Neuronal stem cell (in vitro differentiated cells): Measurements from ENCODE around the gene GOLGA8K.
"Not testable (repeated sequence)": the region's sequence is repeated elsewhere in the genome, so short reads cannot be mapped to it uniquely, and the experiment has no call there.

ENCODE experiments used
- DNase-seq: peaks from one replicate; pipeline ENCODE4 v3.0.0-alpha.2; 2013; ENCODE audit warnings: low spot score
- H2AFZ ChIP-seq: one replicate; pipeline ENCODE4 v1.6.1; 2013; ENCODE audit warnings: mild to moderate bottlenecking, low read length, inconsistent platforms
- H2AK5ac ChIP-seq: 2 replicates; pipeline ENCODE4 v1.6.1; 2013; ENCODE audit warnings: low read depth, mild to moderate bottlenecking, inconsistent platforms, low read length, moderate library complexity, mixed read lengths
- H2BK120ac ChIP-seq: 2 replicates; pipeline ENCODE4 v1.6.1; 2013; ENCODE audit warnings: low read depth, mild to moderate bottlenecking, inconsistent platforms, low read length, moderate library complexity, mixed read lengths
- H2BK12ac ChIP-seq: one replicate; pipeline ENCODE4 v1.6.1; 2013; ENCODE audit warnings: low read length, inconsistent platforms
- H2BK15ac ChIP-seq: 2 replicates; pipeline ENCODE4 v1.6.1; 2013; ENCODE audit warnings: mild to moderate bottlenecking, low read length, inconsistent platforms, mixed read lengths
- H2BK5ac ChIP-seq: one replicate; pipeline ENCODE4 v1.6.1; 2013; ENCODE audit warnings: inconsistent platforms, mild to moderate bottlenecking, low read length, moderate library complexity
- H3K14ac ChIP-seq: one replicate; pipeline ENCODE4 v1.6.1; 2013; ENCODE audit warnings: low read length, inconsistent platforms
- H3K18ac ChIP-seq: 2 replicates; pipeline ENCODE4 v1.6.1; 2013; ENCODE audit warnings: low read length, inconsistent platforms
- H3K23ac ChIP-seq: 2 replicates; pipeline ENCODE4 v1.6.1; 2013; ENCODE audit warnings: low read depth, mild to moderate bottlenecking, mixed read lengths, low read length, inconsistent platforms; ENCODE audit not compliant: poor library complexity
- H3K27ac ChIP-seq: replicated peaks from 3 replicates; pipeline ENCODE4 v1.5.1; 2013; ENCODE audit warnings: low read length, inconsistent platforms
- H3K27me3 ChIP-seq, 3 experiments: 2 replicates each; pipeline ENCODE4 v1.6.1; 2013; ENCODE audit warnings: low read length in 3 of 3, mild to moderate bottlenecking in 2 of 3, inconsistent platforms in 1 of 3, low read depth in 1 of 3, mixed read lengths in 1 of 3, moderate library complexity in 1 of 3; ENCODE audit not compliant: control insufficient read depth in 3 of 3, insufficient read depth in 3 of 3
- H3K36me3 ChIP-seq, 2 donors: replicated peaks in 1 of 2; 2 replicates each; pipeline ENCODE4 v1.6.1; 2013; ENCODE audit warnings: low read length in 2 of 2; ENCODE audit not compliant: control insufficient read depth in 2 of 2, insufficient read depth in 2 of 2
- H3K4ac ChIP-seq: 2 replicates; pipeline ENCODE4 v1.6.1; 2013; ENCODE audit warnings: inconsistent platforms, mild to moderate bottlenecking, low read length, moderate library complexity
- H3K4me1 ChIP-seq, 2 donors: 1 replicate in 1 of 2; 2 replicates in 1 of 2; pipeline ENCODE4 v1.6.1; 2013; ENCODE audit warnings: low read length in 2 of 2, low read depth in 1 of 2; ENCODE audit not compliant: control insufficient read depth in 2 of 2, insufficient read depth in 1 of 2
- H3K4me2 ChIP-seq: one replicate; pipeline ENCODE4 v1.6.1; 2013; ENCODE audit warnings: mild to moderate bottlenecking, low read length, inconsistent platforms; ENCODE audit not compliant: insufficient read depth, poor library complexity, severe bottlenecking
- H3K4me3 ChIP-seq, 2 donors: 2 replicates each; pipeline ENCODE4 v1.5.1; 2013; ENCODE audit warnings: low read length in 2 of 2, mild to moderate bottlenecking in 2 of 2, inconsistent platforms in 1 of 2, moderate library complexity in 1 of 2
- H3K79me1 ChIP-seq: one replicate; pipeline ENCODE4 v1.6.1; 2013; ENCODE audit warnings: low read depth, mild to moderate bottlenecking, inconsistent platforms, low read length, moderate library complexity
- H3K9ac ChIP-seq: one replicate; pipeline ENCODE4 v1.6.1; 2013; ENCODE audit warnings: mild to moderate bottlenecking, low read depth, low read length, inconsistent platforms; ENCODE audit not compliant: poor library complexity
- H3K9me3 ChIP-seq, 2 donors: replicated peaks in 1 of 2; 2 replicates each; pipeline versions ENCODE3 to v1.6.1; 2013; ENCODE audit warnings: low read length in 2 of 2, mild to moderate bottlenecking in 2 of 2, inconsistent platforms in 1 of 2, low read depth in 1 of 2, mixed read lengths in 1 of 2, moderate library complexity in 1 of 2; ENCODE audit not compliant: control insufficient read depth in 2 of 2, insufficient read depth in 1 of 2
- H4K8ac ChIP-seq: one replicate; pipeline ENCODE4 v1.6.1; 2013; ENCODE audit warnings: low read depth, mild to moderate bottlenecking, inconsistent platforms, low read length, moderate library complexity
- H4K91ac ChIP-seq: one replicate; pipeline ENCODE4 v1.6.1; 2013; ENCODE audit warnings: low read length, low read depth, mild to moderate bottlenecking, inconsistent platforms; ENCODE audit not compliant: poor library complexity
- WGBS, 2 donors: extraction: QIAGEN DNeasy Blood & Tissue Kit; methylation state at CpG; one replicate each; pipeline ENCODE4 v1.1.7; 2013; ENCODE audit warnings: missing lambda C conversion rate in 2 of 2, mixed read lengths in 1 of 2; ENCODE audit not compliant: insufficient read length in 2 of 2, insufficient replicate concordance in 1 of 2; ENCODE audit errors: extremely low coverage in 2 of 2; 5-methylcytosine and 5-hydroxymethylcytosine counted together

The GOLGA8K gene

GRCh38 chr15:32427635-32428034 lies 24.5 kb upstream of the GOLGA8K start:
- no CpG with 5 or more reads among the region's 4 CpGs for WGBS, 2 donors
- not testable (repeated sequence) for H3K36me3 ChIP-seq, H2AFZ ChIP-seq, H2BK15ac ChIP-seq, DNase-seq, H3K14ac ChIP-seq, H3K79me1 ChIP-seq, H4K8ac ChIP-seq, H4K91ac ChIP-seq, H2AK5ac ChIP-seq, H3K4me2 ChIP-seq, H3K9ac ChIP-seq, H3K27me3 ChIP-seq, H3K4ac ChIP-seq, H3K9me3 ChIP-seq, H2BK12ac ChIP-seq, H2BK5ac ChIP-seq, H2BK120ac ChIP-seq, H3K4me1 ChIP-seq, H3K27ac ChIP-seq, H3K4me3 ChIP-seq, H3K18ac ChIP-seq, H3K23ac ChIP-seq

- H3K9ac ChIP-seq, H2BK5ac ChIP-seq, H3K27me3 ChIP-seq, H3K14ac ChIP-seq, H2AFZ ChIP-seq, H4K8ac ChIP-seq, H3K4me2 ChIP-seq, H3K4me1 ChIP-seq, H3K23ac ChIP-seq, H3K4ac ChIP-seq, H2BK120ac ChIP-seq, H4K91ac ChIP-seq, H2AK5ac ChIP-seq, H3K27ac ChIP-seq, H3K4me3 ChIP-seq, H2BK12ac ChIP-seq, H3K18ac ChIP-seq, H3K9me3 ChIP-seq, DNase-seq, H3K79me1 ChIP-seq, H3K36me3 ChIP-seq, H2BK15ac ChIP-seq: not testable (repeated sequence)
- WGBS, 2 donors: no CpG with 5 or more reads among the region's 4 CpGs
Observed at GRCh38 chr15:32426511-32426910, 23.4 kb upstream of the GOLGA8K start.

- H3K36me3 ChIP-seq, H2AFZ ChIP-seq, H3K23ac ChIP-seq, H3K14ac ChIP-seq, H2BK5ac ChIP-seq, H3K4me2 ChIP-seq, H2BK15ac ChIP-seq, DNase-seq, H3K4me1 ChIP-seq, H2BK120ac ChIP-seq, H3K9ac ChIP-seq, H3K27ac ChIP-seq, H2BK12ac ChIP-seq, H3K18ac ChIP-seq, H3K79me1 ChIP-seq, H4K91ac ChIP-seq, H3K27me3 ChIP-seq, H3K4ac ChIP-seq, H4K8ac ChIP-seq, H3K4me3 ChIP-seq, H2AK5ac ChIP-seq, H3K9me3 ChIP-seq: not testable (repeated sequence)
- no CpG with 5 or more reads among the region's 3 CpGs for WGBS, 2 donors
Observed at GRCh38 chr15:32407903-32408302, 4.8 kb upstream of the GOLGA8K start.

GRCh38 chr15:32396522-32396921 lies 6.6 kb downstream of the GOLGA8K start:
- not testable (repeated sequence) for H3K14ac ChIP-seq, H2BK12ac ChIP-seq, H3K4me3 ChIP-seq, H3K27me3 ChIP-seq, H3K9me3 ChIP-seq, H3K4me2 ChIP-seq, H3K36me3 ChIP-seq, H3K4ac ChIP-seq, H3K27ac ChIP-seq, H2AFZ ChIP-seq, H4K8ac ChIP-seq, H3K23ac ChIP-seq, H2BK15ac ChIP-seq, H4K91ac ChIP-seq, H2AK5ac ChIP-seq, H2BK5ac ChIP-seq, DNase-seq, H2BK120ac ChIP-seq, H3K9ac ChIP-seq, H3K4me1 ChIP-seq, H3K79me1 ChIP-seq, H3K18ac ChIP-seq
- no CpG with 5 or more reads among the region's 8 CpGs for WGBS, 2 donors
